ENCODE measurements around the gene ANXA6.

ANXA6 gene

GRCh38 chr5:151082282-151082902 lies 75.2 kb downstream of the ANXA6 start:
- H3K4me1 ChIP-seq (ENCODE audit: insufficient read depth, low read length), result peaks cover 10% of the 10 kb centered on the region
- H3K4me3 ChIP-seq (ENCODE audit: low read length), result no peak overlapping the region
- peaks cover 8% of the 10 kb centered on the region for H3K27me3 ChIP-seq (ENCODE audit: insufficient read depth, low read length)
- no peaks in the 10 kb centered on the region for H3K36me3 ChIP-seq (ENCODE audit: insufficient read depth, low read length)
- no peak overlapping the region for H2AFZ ChIP-seq (ENCODE audit: low read depth, low read length)
- no peaks in the 10 kb centered on the region for H3K9me3 ChIP-seq (ENCODE audit: low read length)

- H2AFZ ChIP-seq (ENCODE audit: low read depth, low read length), result peak overlapping the region; percentile 92
- peaks cover 5% of the 10 kb centered on the region for H3K27me3 ChIP-seq (ENCODE audit: insufficient read depth, low read length)
- no peaks in the 10 kb centered on the region for H3K36me3 ChIP-seq (ENCODE audit: insufficient read depth, low read length)
- no peaks in the 10 kb centered on the region for H3K9me3 ChIP-seq (ENCODE audit: low read length)
- peak overlapping the region; percentile 93 for H3K4me3 ChIP-seq (ENCODE audit: low read length)
- peaks cover 10% of the 10 kb centered on the region for H3K4me1 ChIP-seq (ENCODE audit: insufficient read depth, low read length)
Observed at GRCh38 chr5:151081431-151082281, 75.9 kb downstream of the ANXA6 start.

- Histone ChIP-seq H3K9me3 (ENCODE audit: low read length) (no peaks in the 10 kb centered on the region), H3K4me1 (ENCODE audit: insufficient read depth, low read length) (peaks cover 10% of the 10 kb centered on the region), H2AFZ (ENCODE audit: low read depth, low read length) (peak within 1 kb of the TSS; percentile 92), H3K4me3 (ENCODE audit: low read length) (peak within 1 kb of the TSS; percentile 93), H3K27me3 (ENCODE audit: insufficient read depth, low read length) (peaks cover 3% of the 10 kb centered on the region), H3K36me3 (ENCODE audit: insufficient read depth, low read length) (no peaks in the 10 kb centered on the region)
Observed at GRCh38 chr5:151080613-151081430, 76.8 kb downstream of the ANXA6 start, which contains the start of gene TNIP1. TSS of gene TNIP1 (minus strand) at chr5:151081034. CDS start at chr5:151065095, 15,939 bp downstream.

- Histone ChIP-seq H3K9me3 (ENCODE audit: low read length) (no peaks in the 10 kb centered on the region), H3K4me3 (ENCODE audit: low read length) (peak overlapping the region; percentile 93), H3K4me1 (ENCODE audit: insufficient read depth, low read length) (peaks cover 10% of the 10 kb centered on the region), H3K27me3 (ENCODE audit: insufficient read depth, low read length) (peaks cover 2% of the 10 kb centered on the region), H3K36me3 (ENCODE audit: insufficient read depth, low read length) (no peaks in the 10 kb centered on the region), H2AFZ (ENCODE audit: low read depth, low read length) (peak overlapping the region; percentile 92)
Observed at GRCh38 chr5:151079838-151080612, 77.6 kb downstream of the ANXA6 start.

- Histone ChIP-seq H3K4me1 (ENCODE audit: insufficient read depth, low read length) (peaks cover 10% of the 10 kb centered on the region), H3K36me3 (ENCODE audit: insufficient read depth, low read length) (no peaks in the 10 kb centered on the region), H3K4me3 (ENCODE audit: low read length) (no peak overlapping the region), H3K9me3 (ENCODE audit: low read length) (no peaks in the 10 kb centered on the region), H2AFZ (ENCODE audit: low read depth, low read length) (no peak overlapping the region), H3K27me3 (ENCODE audit: insufficient read depth, low read length) (no peaks in the 10 kb centered on the region)
Observed at GRCh38 chr5:151078490-151079262, 78.9 kb downstream of the ANXA6 start.

- Histone ChIP-seq H3K4me3 (ENCODE audit: low read length) (no peak overlapping the region), H3K4me1 (ENCODE audit: insufficient read depth, low read length) (peaks cover 10% of the 10 kb centered on the region), H3K36me3 (ENCODE audit: insufficient read depth, low read length) (no peaks in the 10 kb centered on the region), H3K27me3 (ENCODE audit: insufficient read depth, low read length) (no peaks in the 10 kb centered on the region), H2AFZ (ENCODE audit: low read depth, low read length) (no peak overlapping the region), H3K9me3 (ENCODE audit: low read length) (no peaks in the 10 kb centered on the region)
Observed at GRCh38 chr5:151077967-151078366, 79.6 kb downstream of the ANXA6 start.

GRCh38 chr5:151077419-151077818 lies 80.2 kb downstream of the ANXA6 start:
- Histone ChIP-seq H3K4me3 (ENCODE audit: low read length) (no peak overlapping the region), H3K36me3 (ENCODE audit: insufficient read depth, low read length) (no peaks in the 10 kb centered on the region), H3K27me3 (ENCODE audit: insufficient read depth, low read length) (no peaks in the 10 kb centered on the region), H3K4me1 (ENCODE audit: insufficient read depth, low read length) (peaks cover 10% of the 10 kb centered on the region), H3K9me3 (ENCODE audit: low read length) (no peaks in the 10 kb centered on the region), H2AFZ (ENCODE audit: low read depth, low read length) (no peak overlapping the region)

GRCh38 chr5:151076616-151077015 lies 81.0 kb downstream of the ANXA6 start:
- H3K9me3 ChIP-seq (ENCODE audit: low read length), result no peaks in the 10 kb centered on the region
- no peak overlapping the region for H3K4me3 ChIP-seq (ENCODE audit: low read length)
- H3K4me1 ChIP-seq (ENCODE audit: insufficient read depth, low read length), result peaks cover 7% of the 10 kb centered on the region
- no peaks in the 10 kb centered on the region for H3K36me3 ChIP-seq (ENCODE audit: insufficient read depth, low read length)
- no peak overlapping the region for H2AFZ ChIP-seq (ENCODE audit: low read depth, low read length)
- no peaks in the 10 kb centered on the region for H3K27me3 ChIP-seq (ENCODE audit: insufficient read depth, low read length)

GRCh38 chr5:151075698-151076331 lies 81.8 kb downstream of the ANXA6 start:
- Histone ChIP-seq H3K27me3 (ENCODE audit: insufficient read depth, low read length) (no peaks in the 10 kb centered on the region), H3K4me3 (ENCODE audit: low read length) (no peak overlapping the region), H2AFZ (ENCODE audit: low read depth, low read length) (no peak overlapping the region), H3K4me1 (ENCODE audit: insufficient read depth, low read length) (peaks cover 7% of the 10 kb centered on the region), H3K9me3 (ENCODE audit: low read length) (no peaks in the 10 kb centered on the region), H3K36me3 (ENCODE audit: insufficient read depth, low read length) (no peaks in the 10 kb centered on the region)

GRCh38 chr5:151074557-151074956 lies 83.0 kb downstream of the ANXA6 start:
- no peaks in the 10 kb centered on the region for H3K9me3 ChIP-seq (ENCODE audit: low read length)
- no peak overlapping the region for H2AFZ ChIP-seq (ENCODE audit: low read depth, low read length)
- H3K4me1 ChIP-seq (ENCODE audit: insufficient read depth, low read length), result peaks cover 1% of the 10 kb centered on the region
- H3K4me3 ChIP-seq (ENCODE audit: low read length), result no peak overlapping the region
- H3K36me3 ChIP-seq (ENCODE audit: insufficient read depth, low read length), result no peaks in the 10 kb centered on the region
- H3K27me3 ChIP-seq (ENCODE audit: insufficient read depth, low read length), result no peaks in the 10 kb centered on the region

- no peaks in the 10 kb centered on the region for H3K4me1 ChIP-seq (ENCODE audit: insufficient read depth, low read length)
- H2AFZ ChIP-seq (ENCODE audit: low read depth, low read length), result no peak overlapping the region
- H3K4me3 ChIP-seq (ENCODE audit: low read length), result no peak overlapping the region
- H3K9me3 ChIP-seq (ENCODE audit: low read length), result no peaks in the 10 kb centered on the region
- H3K36me3 ChIP-seq (ENCODE audit: insufficient read depth, low read length), result no peaks in the 10 kb centered on the region
- no peaks in the 10 kb centered on the region for H3K27me3 ChIP-seq (ENCODE audit: insufficient read depth, low read length)
Observed at GRCh38 chr5:151073280-151073679, 84.3 kb downstream of the ANXA6 start.
